SK-N-SH treated with all-trans-retinoic acid at 6 μM for 48 hours (cell line): ENCODE results near the gene ATG4C.

Experiments
- ATAC-seq: fragments of 200-7000 bp; cut with Tn5 transposase; 3 replicates; pipeline ENCODE4 v1.9.1; 2020; ENCODE audit warnings: mild to moderate bottlenecking, moderate library complexity
- BACH2 ChIP-seq: fragments of 250-450 bp; sonication (Bioruptor Pico); IDR thresholded peaks from 2 replicates; pipeline ENCODE4 v1.9.0; 2021; ENCODE audit warnings: mild to moderate bottlenecking, borderline replicate concordance
- CREB5 ChIP-seq: fragments of 250-450 bp; sonication (Bioruptor Pico); IDR thresholded peaks from 2 replicates; pipeline ENCODE4 v1.5.1; 2020; ENCODE audit warnings: low read depth, mild to moderate bottlenecking, moderate library complexity
- CSRNP3 ChIP-seq: fragments of 250-450 bp; sonication (Bioruptor Pico); IDR thresholded peaks from 2 replicates; pipeline ENCODE4 v1.5.1; 2021; ENCODE audit warnings: mild to moderate bottlenecking, moderate library complexity
- ESRRG ChIP-seq: fragments of 250-450 bp; sonication (Bioruptor Pico); IDR thresholded peaks from 2 replicates; pipeline ENCODE4 v1.6.1; 2021; ENCODE audit warnings: mild to moderate bottlenecking
- GLIS3 ChIP-seq: fragments of 250-450 bp; sonication (Bioruptor Pico); IDR thresholded peaks from 2 replicates; pipeline ENCODE4 v1.5.0; 2020; ENCODE audit warnings: mild to moderate bottlenecking, moderate library complexity
- OSR1 ChIP-seq: fragments of 250-450 bp; sonication (Bioruptor Pico); IDR thresholded peaks from 2 replicates; pipeline ENCODE4 v1.8.0; 2022; ENCODE audit warnings: moderate library complexity, mild to moderate bottlenecking, inconsistent platforms
- PATZ1 ChIP-seq: fragments of 250-450 bp; sonication (Bioruptor Pico); IDR thresholded peaks from 2 replicates; pipeline ENCODE4 v1.8.0; 2020; ENCODE audit warnings: mild to moderate bottlenecking, moderate library complexity, borderline replicate concordance
- POU6F1 ChIP-seq: fragments of 250-450 bp; sonication (Bioruptor Pico); IDR thresholded peaks from 2 replicates; pipeline ENCODE4 v1.8.0; 2021; ENCODE audit warnings: low read depth, mild to moderate bottlenecking, moderate library complexity, borderline replicate concordance
- SNAI2 ChIP-seq: fragments of 250-450 bp; sonication (Bioruptor Pico); IDR thresholded peaks from 2 replicates; pipeline ENCODE4 v1.5.0; 2020; ENCODE audit warnings: mild to moderate bottlenecking, moderate library complexity
- TCF4 ChIP-seq: fragments of 250-450 bp; sonication (Bioruptor Pico); IDR thresholded peaks from 2 replicates; pipeline ENCODE4 v1.8.0; 2021; ENCODE audit warnings: mild to moderate bottlenecking, moderate library complexity, borderline replicate concordance
- TSHZ2 ChIP-seq: fragments of 250-450 bp; sonication (Bioruptor Pico); IDR thresholded peaks from 2 replicates; pipeline ENCODE4 v1.5.0; 2020; ENCODE audit warnings: mild to moderate bottlenecking, moderate library complexity
- ZC3H10 ChIP-seq: fragments of 250-450 bp; sonication (Bioruptor Pico); IDR thresholded peaks from 2 replicates; pipeline ENCODE4 v1.5.1; 2021; ENCODE audit warnings: mild to moderate bottlenecking, moderate library complexity
- ZFP3 ChIP-seq: fragments of 250-450 bp; sonication (Bioruptor Pico); IDR thresholded peaks from 2 replicates; pipeline ENCODE4 v1.5.0; 2020; ENCODE audit warnings: mild to moderate bottlenecking, moderate library complexity
- ZFP30 ChIP-seq: fragments of 450-650 bp; formaldehyde crosslinking; IDR thresholded peaks from 2 replicates; pipeline ENCODE4 v1.5.0; 2022; ENCODE audit warnings: mild to moderate bottlenecking, moderate library complexity
- ZNF565 ChIP-seq: fragments of 450-650 bp; formaldehyde crosslinking; conservative IDR thresholded peaks from 2 replicates; pipeline ENCODE4 v1.5.0; 2020; ENCODE audit warnings: low read depth, mild to moderate bottlenecking, moderate library complexity
- ZNF70 ChIP-seq: fragments of 450-650 bp; formaldehyde crosslinking; IDR thresholded peaks from 2 replicates; pipeline ENCODE4 v1.5.0; 2020; ENCODE audit warnings: mild to moderate bottlenecking, moderate library complexity

ATG4C gene

GRCh38 chr1:62796221-62796620 is 12.3 kb downstream of the ATG4C start (continued):
- no peak for TF ChIP-seq TSHZ2 (CRISPR knock-in tag)
- TF ChIP-seq PATZ1 (CRISPR knock-in tag) = no peak
- TF ChIP-seq BACH2 (CRISPR knock-in tag) = no peak
- TF ChIP-seq ZFP3 (CRISPR knock-in tag) = no peak

GRCh38 chr1:62799688-62800087 is 15.8 kb downstream of the ATG4C start:
- no peak for ATAC-seq
- TF ChIP-seq ZNF565 (CRISPR knock-in tag) (no peak), ZFP30 (no peak), ESRRG (CRISPR knock-in tag) (no peak), TCF4 (no peak), BACH2 (CRISPR knock-in tag) (no peak), SNAI2 (CRISPR knock-in tag) (no peak), OSR1 (CRISPR knock-in tag) (no peak), POU6F1 (CRISPR knock-in tag) (no peak), PATZ1 (CRISPR knock-in tag) (no peak), ZC3H10 (CRISPR knock-in tag) (no peak), CREB5 (CRISPR knock-in tag) (no peak), GLIS3 (CRISPR knock-in tag) (no peak), CSRNP3 (CRISPR knock-in tag) (no peak), TSHZ2 (CRISPR knock-in tag) (no peak), ZNF70 (CRISPR knock-in tag) (no peak)
